Measurements from ENCODE around the gene CDKN2A.

GRCh38 chr9:21984101-21984500 is 10.1 kb downstream of the CDKN2A start:
- TF ChIP-seq CTCF (conservative IDR thresholded peaks at IDR 0.05; ENCODE audit: low read length): no peak
- no peak for TF ChIP-seq EZH2phosphoT487 (IDR thresholded peaks at IDR 0.05; ENCODE audit: borderline replicate concordance)

Measured in Loucy (cell line).